ENCODE measurements around the gene GET4. TPM values are rescaled to one million over a fixed set of nuclear protein-coding genes. Genes with fewer than 3 reads are reported as not detected.

GET4 gene
- total RNA-seq, 1 experiment from 2014 or later = 120 TPM

DNA sequence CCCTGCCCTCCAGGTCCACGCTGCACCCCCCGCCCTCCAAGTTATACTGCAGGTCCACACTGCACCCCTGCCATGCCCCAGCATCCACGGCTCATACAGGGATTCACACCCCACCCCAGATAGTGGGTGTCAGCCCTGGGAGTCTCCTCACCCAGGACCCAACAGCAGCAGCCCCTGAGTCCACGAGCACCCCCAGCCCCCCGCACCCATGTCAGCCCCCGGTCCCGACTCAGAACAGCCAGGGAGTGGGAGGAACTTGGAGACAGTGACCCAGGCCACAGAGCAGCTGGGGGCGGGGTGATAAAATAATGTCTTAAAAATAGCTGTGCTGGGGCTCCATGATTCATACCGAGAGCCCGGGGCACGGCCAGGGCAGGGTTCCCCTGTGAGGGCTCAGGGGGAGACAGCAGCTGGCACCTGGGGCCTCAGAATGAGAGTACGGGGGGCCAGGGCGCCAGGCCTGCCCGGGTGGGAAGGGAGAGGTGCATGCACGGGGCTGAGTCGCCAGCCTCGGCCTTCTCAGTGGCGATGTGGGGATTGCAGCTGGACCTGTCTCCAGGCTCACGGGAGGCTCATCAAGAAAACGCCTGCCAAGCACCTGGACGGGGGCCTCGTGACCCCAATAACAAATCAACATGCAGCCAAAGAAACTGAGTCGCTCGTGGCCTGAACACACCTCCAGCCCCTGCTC is 48.3 kb downstream of the GET4 start:
- TF ChIP-seq, protein P1, sequence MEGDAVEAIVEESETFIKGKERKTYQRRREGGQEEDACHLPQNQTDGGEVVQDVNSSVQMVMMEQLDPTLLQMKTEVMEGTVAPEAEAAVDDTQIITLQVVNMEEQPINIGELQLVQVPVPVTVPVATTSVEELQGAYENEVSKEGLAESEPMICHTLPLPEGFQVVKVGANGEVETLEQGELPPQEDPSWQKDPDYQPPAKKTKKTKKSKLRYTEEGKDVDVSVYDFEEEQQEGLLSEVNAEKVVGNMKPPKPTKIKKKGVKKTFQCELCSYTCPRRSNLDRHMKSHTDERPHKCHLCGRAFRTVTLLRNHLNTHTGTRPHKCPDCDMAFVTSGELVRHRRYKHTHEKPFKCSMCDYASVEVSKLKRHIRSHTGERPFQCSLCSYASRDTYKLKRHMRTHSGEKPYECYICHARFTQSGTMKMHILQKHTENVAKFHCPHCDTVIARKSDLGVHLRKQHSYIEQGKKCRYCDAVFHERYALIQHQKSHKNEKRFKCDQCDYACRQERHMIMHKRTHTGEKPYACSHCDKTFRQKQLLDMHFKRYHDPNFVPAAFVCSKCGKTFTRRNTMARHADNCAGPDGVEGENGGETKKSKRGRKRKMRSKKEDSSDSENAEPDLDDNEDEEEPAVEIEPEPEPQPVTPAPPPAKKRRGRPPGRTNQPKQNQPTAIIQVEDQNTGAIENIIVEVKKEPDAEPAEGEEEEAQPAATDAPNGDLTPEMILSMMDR (conservative IDR thresholded peaks at IDR 0.05) = no peak
- no peak for TF ChIP-seq EZH2 (IDR thresholded peaks at IDR 0.05; ENCODE audit: low read depth)
- no TSS peak for BruUV-seq (replicated peaks)
- peak in 1 of 2 experiments; percentile 41 for DNase-seq
- ChIA-PET POLR2A (ENCODE audit: unreplicated experiment) (no interaction called here), CTCF (no interaction called here)
- Histone ChIP-seq H3K9me2 (ENCODE audit: insufficient read depth) (no peaks in the 10 kb centered on the region), H3K4me3 (no peak overlapping the region), H3K4me1 (replicated peaks; ENCODE audit: insufficient read depth) (no peaks in the 10 kb centered on the region), H2AFZ (no peak overlapping the region), H4K20me1 (ENCODE audit: insufficient read depth) (no peaks in the 10 kb centered on the region), H3K79me2 (ENCODE audit: low read depth) (no peaks in the 10 kb centered on the region), H3K4me2 (no peak overlapping the region), H3F3A (ENCODE audit: insufficient read depth, low read depth) (no peaks in the 10 kb centered on the region; the same call in 1 of the 2 replicates), H3K9me3 (ENCODE audit: insufficient read depth, low read depth) (no peaks in the 10 kb centered on the region), H3K36me3 (ENCODE audit: low read depth) (no peaks in the 10 kb centered on the region), H3K27me3 (ENCODE audit: insufficient read depth, low read depth) (no peaks in the 10 kb centered on the region), H3K27ac (no peak overlapping the region)
- intact Hi-C loops (cut with micrococcal nuclease; ENCODE audit: unreplicated experiment) = no loop called here

DNA sequence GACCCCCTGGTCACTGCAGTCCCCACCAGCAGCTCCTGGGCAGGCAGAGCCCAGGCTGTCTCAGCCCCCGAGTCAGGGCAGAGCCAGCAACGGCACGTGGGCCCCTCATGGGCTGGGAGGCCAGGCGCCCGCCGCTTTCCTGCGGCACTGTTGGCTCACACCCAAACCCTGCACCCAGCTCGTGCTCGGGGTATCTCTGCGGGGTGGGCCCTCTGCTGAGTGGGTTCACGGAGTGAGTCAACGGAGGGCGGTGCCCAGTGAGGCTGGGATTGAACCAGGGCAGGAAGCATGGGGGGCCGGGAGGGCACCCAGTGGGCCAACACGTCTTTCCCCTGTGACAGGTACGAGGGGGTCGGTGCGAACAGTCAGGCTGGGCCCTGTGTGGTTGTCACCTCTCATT is 49.2 kb downstream of the GET4 start:
- H3K27me3 ChIP-seq (ENCODE audit: insufficient read depth, low read depth) = no peaks in the 10 kb centered on the region

DNA sequence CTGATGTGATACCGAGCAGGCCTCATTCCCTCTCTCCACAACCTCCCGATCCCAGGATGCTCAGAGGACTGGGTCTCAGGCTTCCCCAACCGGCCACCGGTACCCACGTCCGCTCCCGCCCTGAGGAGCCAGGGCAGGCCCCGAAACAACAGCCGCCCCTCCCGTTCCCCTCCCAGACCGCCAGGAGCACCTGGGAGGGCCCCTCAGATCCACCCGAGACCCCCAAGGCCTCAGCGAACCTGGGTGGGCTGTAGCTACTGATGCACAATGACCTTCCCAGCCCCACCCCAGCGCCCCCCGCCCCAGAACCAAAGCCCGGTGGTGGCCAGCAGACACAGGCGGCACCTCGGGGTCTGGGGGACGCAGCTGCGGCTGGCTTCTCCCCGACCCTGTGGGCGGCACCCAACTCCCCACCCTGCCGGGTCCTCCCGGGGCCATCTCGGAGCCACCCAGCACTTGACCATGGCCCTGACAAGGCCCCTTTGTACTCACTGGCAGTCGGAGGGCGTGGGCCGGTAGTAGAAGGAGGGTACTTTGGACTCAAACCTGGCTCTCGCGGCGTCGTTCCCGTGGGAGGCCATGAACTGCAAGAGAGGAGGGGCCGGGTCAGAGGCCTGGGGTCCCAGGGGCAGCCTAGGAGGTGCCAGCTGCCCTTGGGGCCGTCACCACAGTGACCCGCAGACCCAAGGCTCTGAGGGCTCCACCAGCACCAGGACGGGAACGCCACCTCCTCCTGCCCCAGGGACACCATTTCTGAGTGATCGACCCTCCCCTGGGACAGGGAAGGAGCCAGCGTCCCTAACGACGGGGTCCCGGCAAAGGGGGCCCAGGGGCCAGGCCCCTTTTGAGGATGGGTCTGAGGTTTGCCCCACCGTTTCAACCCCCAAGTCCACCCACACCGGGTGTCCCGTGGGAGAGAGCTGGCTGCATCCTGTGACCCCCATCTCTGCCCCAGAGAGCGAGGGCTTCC is 50.0 kb downstream of the GET4 start:
- no peaks in the 10 kb centered on the region for H3K27me3 ChIP-seq (ENCODE audit: insufficient read depth, low read depth)
- H3K4me3 ChIP-seq = no peak overlapping the region
- no peak overlapping the region for H3K27ac ChIP-seq
- no TSS peak for BruUV-seq (replicated peaks)
- intact Hi-C loops (cut with micrococcal nuclease; ENCODE audit: unreplicated experiment) = loop anchor here (1.0 kb wide), 2 partner anchors 19 to 23 kb away; no protein-coding TSS in a partner anchor
- H3F3A ChIP-seq (ENCODE audit: insufficient read depth, low read depth) = no peaks in the 10 kb centered on the region; the same call in 1 of the 2 replicates
- H4K20me1 ChIP-seq (ENCODE audit: insufficient read depth) = no peaks in the 10 kb centered on the region
- no peaks in the 10 kb centered on the region for H3K4me1 ChIP-seq (replicated peaks; ENCODE audit: insufficient read depth)
- no peak for TF ChIP-seq EZH2 (IDR thresholded peaks at IDR 0.05; ENCODE audit: low read depth)
- TF ChIP-seq, protein P1 (conservative IDR thresholded peaks at IDR 0.05) = no peak
- no peaks in the 10 kb centered on the region for H3K36me3 ChIP-seq (ENCODE audit: low read depth)
- H3K79me2 ChIP-seq (ENCODE audit: low read depth) = no peaks in the 10 kb centered on the region
- no peak overlapping the region for H3K4me2 ChIP-seq
- no peak overlapping the region for H2AFZ ChIP-seq
- POLR2A ChIA-PET (ENCODE audit: unreplicated experiment) = interaction anchor here (1.1 kb wide), 1 partner anchor 49 kb away, joined by 4 read pairs; no protein-coding TSS in a partner anchor
- H3K9me3 ChIP-seq (ENCODE audit: insufficient read depth, low read depth) = no peaks in the 10 kb centered on the region
- H3K9me2 ChIP-seq (ENCODE audit: insufficient read depth) = no peaks in the 10 kb centered on the region
- CTCF ChIA-PET = no interaction called here
- DNase-seq = no peak

More for the DNA sequence above, 49.2 kb downstream of the GET4 start:
- Histone ChIP-seq H3K9me3 (ENCODE audit: insufficient read depth, low read depth) (no peaks in the 10 kb centered on the region), H3K9me2 (ENCODE audit: insufficient read depth) (no peaks in the 10 kb centered on the region), H3K4me1 (replicated peaks; ENCODE audit: insufficient read depth) (no peaks in the 10 kb centered on the region), H2AFZ (no peak overlapping the region), H3K36me3 (ENCODE audit: low read depth) (no peaks in the 10 kb centered on the region), H3K27ac (no peak overlapping the region), H3K4me3 (no peak overlapping the region), H3F3A (ENCODE audit: insufficient read depth, low read depth) (no peaks in the 10 kb centered on the region; the same call in 1 of the 2 replicates), H3K79me2 (ENCODE audit: low read depth) (no peaks in the 10 kb centered on the region), H3K4me2 (no peak overlapping the region), H4K20me1 (ENCODE audit: insufficient read depth) (no peaks in the 10 kb centered on the region)
- intact Hi-C loops (cut with micrococcal nuclease; ENCODE audit: unreplicated experiment) = no loop called here
- BruUV-seq (replicated peaks) = no TSS peak
- no peak for TF ChIP-seq EZH2 (IDR thresholded peaks at IDR 0.05; ENCODE audit: low read depth)
- TF ChIP-seq, protein P1 (conservative IDR thresholded peaks at IDR 0.05) = no peak
- ChIA-PET POLR2A (ENCODE audit: unreplicated experiment) (no interaction called here), CTCF (no interaction called here)
- DNase-seq = peak in 1 of 2 experiments; percentile 47
